SK-N-SH treated with all-trans-retinoic acid at 6 μM for 48 hours (cell line): ENCODE measurements around the gene F13B.

Experiments used
- OSR1 ChIP-seq: fragments of 250-450 bp; sonication (Bioruptor Pico); IDR thresholded peaks from 2 replicates; pipeline ENCODE4 v1.8.0; 2022; ENCODE audit warnings: moderate library complexity, mild to moderate bottlenecking, inconsistent platforms
- PPARA ChIP-seq: fragments of 250-450 bp; sonication (Bioruptor Pico); IDR thresholded peaks from 2 replicates; pipeline ENCODE4 v1.5.0; 2020; ENCODE audit warnings: mild to moderate bottlenecking, borderline replicate concordance
- ZNF8 ChIP-seq: fragments of 450-650 bp; formaldehyde crosslinking; IDR thresholded peaks from 2 replicates; pipeline ENCODE4 v1.5.0; 2020; ENCODE audit warnings: mild to moderate bottlenecking, moderate library complexity

DNA sequence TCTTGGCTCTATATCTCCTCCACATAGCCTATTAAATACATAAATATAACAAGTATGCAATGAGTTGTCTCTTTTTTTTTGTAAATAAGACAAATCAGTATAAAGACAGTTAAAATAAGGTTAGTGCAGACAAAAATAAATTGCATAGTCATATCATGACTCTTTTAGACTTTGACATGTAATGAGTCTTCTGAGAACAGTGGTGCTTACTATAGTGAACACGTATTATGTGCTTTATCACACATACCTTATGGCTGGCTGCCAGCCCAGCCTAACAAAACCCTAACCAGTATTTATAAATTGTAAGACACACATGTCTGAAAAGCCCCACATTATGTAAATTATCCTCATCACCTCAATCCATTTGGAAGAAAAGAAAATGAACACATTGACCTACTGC is 29.1 kb upstream of the F13B start:
- TF ChIP-seq OSR1 (CRISPR knock-in tag) (no peak), ZNF8 (no peak), PPARA (CRISPR knock-in tag) (no peak)
